ENCODE data around the gene ATMIN. TPM values are rescaled to one million over a fixed set of nuclear protein-coding genes. Genes with fewer than 3 reads are reported as not detected.
A peak's percentile ranks its signal among the peaks of the same experiment; 100 is the strongest.

Gene ATMIN
- total and polyA plus RNA-seq, 2 donors (not counting 1 experiment from before 2014, with no cell fraction given) = 7.5 to 31.5 TPM

DNA sequence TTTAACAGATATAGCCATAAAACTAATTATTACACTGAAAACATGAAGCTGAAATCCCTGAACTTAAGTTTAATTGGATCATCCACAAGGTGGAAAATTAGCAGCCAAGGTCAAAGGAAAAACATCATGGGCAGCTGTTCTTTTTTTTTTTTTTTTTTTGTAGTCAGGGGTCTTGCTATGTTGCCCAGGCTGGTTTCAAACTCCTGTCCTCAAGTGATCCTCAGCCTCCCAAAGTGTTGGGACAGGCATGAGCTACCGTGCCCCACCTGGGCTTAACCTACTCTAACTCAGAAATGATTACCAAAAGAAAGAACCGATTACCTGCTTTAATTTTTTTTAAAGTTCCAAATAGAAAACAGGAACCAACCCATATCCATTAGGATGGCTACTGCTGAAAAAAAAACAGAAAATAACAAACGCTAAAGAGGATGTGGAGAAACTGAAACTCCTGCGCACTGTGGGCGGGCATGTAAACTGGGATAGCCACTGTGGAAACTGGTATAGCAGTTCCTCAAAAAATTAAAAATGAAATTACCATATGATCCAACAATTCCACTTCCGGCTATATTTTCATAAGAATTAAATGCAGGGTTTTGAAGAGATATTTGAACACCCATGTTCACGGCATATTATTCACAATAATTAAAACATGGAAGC is 37.5 kb upstream of the ATMIN start:
- Histone ChIP-seq H3K4me1 (ENCODE audit: control insufficient read depth in 2 of 2, insufficient read depth in 2 of 2, low read length in 2 of 2) (peaks cover 5 to 9% of the 10 kb centered on the region in 2 donors), H3K4me3 (ENCODE audit: control extremely low read depth in 1 of 5, extremely low read depth in 1 of 5, insufficient read depth in 1 of 5, low read depth in 2 of 5, low read length in 4 of 5) (peak overlapping the region in 2 of 5 experiments; percentile 46 to 64), H3K36me3 (replicated peaks in 1 of 2; ENCODE audit: control extremely low read depth in 1 of 2, control insufficient read depth in 1 of 2, extremely low read depth in 1 of 2, insufficient read depth in 2 of 2, low read length in 1 of 2) (no peaks in the 10 kb centered on the region), H3K9ac (ENCODE audit: low read length) (peak overlapping the region; percentile 71), H3K79me2 (ENCODE audit: control insufficient read depth, insufficient read depth, low read length) (peaks cover 96% of the 10 kb centered on the region), H4K20me1 (ENCODE audit: control insufficient read depth, insufficient read depth, low read length, poor library complexity, severe bottlenecking) (no peaks in the 10 kb centered on the region), H3K9me3 (ENCODE audit: control extremely low read depth in 1 of 3, control insufficient read depth in 2 of 3, insufficient read depth in 1 of 3, low read length in 2 of 3) (no peaks in the 10 kb centered on the region), H3K27me3 (replicated peaks in 1 of 4; ENCODE audit: control extremely low read depth in 1 of 4, control insufficient read depth in 3 of 4, insufficient read depth in 4 of 4, low read length in 3 of 4) (no peaks in the 10 kb centered on the region), H3K4me2 (replicated peaks; ENCODE audit: low read depth, low read length, poor library complexity, severe bottlenecking) (peak overlapping the region; percentile 64), H2AFZ (ENCODE audit: insufficient read depth, low read depth, low read length, poor library complexity, severe bottlenecking) (peak overlapping the region; percentile 60), H3K27ac (ENCODE audit: low read length in 2 of 2) (peak overlapping the region in 1 of 2 donors; percentile 67)
- Mint-ChIP-seq H3K27me3 (no peaks in the 10 kb centered on the region), H3K4me1 (peaks cover 45% of the 10 kb centered on the region), H3K27ac (peak overlapping the region; percentile 53), H3K4me3 (peak overlapping the region; percentile 61), H3K9me3 (ENCODE audit: insufficient read depth) (no peaks in the 10 kb centered on the region)
- TF ChIP-seq, protein P1, sequence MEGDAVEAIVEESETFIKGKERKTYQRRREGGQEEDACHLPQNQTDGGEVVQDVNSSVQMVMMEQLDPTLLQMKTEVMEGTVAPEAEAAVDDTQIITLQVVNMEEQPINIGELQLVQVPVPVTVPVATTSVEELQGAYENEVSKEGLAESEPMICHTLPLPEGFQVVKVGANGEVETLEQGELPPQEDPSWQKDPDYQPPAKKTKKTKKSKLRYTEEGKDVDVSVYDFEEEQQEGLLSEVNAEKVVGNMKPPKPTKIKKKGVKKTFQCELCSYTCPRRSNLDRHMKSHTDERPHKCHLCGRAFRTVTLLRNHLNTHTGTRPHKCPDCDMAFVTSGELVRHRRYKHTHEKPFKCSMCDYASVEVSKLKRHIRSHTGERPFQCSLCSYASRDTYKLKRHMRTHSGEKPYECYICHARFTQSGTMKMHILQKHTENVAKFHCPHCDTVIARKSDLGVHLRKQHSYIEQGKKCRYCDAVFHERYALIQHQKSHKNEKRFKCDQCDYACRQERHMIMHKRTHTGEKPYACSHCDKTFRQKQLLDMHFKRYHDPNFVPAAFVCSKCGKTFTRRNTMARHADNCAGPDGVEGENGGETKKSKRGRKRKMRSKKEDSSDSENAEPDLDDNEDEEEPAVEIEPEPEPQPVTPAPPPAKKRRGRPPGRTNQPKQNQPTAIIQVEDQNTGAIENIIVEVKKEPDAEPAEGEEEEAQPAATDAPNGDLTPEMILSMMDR (IDR thresholded peaks at IDR 0.05) = no peak
- no peak for TF ChIP-seq EZH2 (IDR thresholded peaks at IDR 0.05; ENCODE audit: borderline replicate concordance, insufficient read depth, low read depth, low read length, poor library complexity, severe bottlenecking)
- intact Hi-C loops (cut with micrococcal nuclease) = no loop called here
- CTCF ChIA-PET = interaction anchor here (0.6 to 1.0 kb wide), 4 partner anchors 38 to 685 kb away, joined by 3 to 4 read pairs (median 4); partner anchors contain the start of gene ATMIN
- DNase-seq = no peak
- no peak for ATAC-seq (ENCODE audit: low read depth)
- 93% methylated on average over 4 of the region's 7 CpGs for WGBS (ENCODE audit: insufficient coverage)
- POLR2A ChIA-PET = interaction anchor here (0.6 to 1.2 kb wide), 3 partner anchors 9 to 309 kb away, joined by 3 to 6 read pairs (median 4); partner anchors contain the start of genes CENPN and CMC2

DNA sequence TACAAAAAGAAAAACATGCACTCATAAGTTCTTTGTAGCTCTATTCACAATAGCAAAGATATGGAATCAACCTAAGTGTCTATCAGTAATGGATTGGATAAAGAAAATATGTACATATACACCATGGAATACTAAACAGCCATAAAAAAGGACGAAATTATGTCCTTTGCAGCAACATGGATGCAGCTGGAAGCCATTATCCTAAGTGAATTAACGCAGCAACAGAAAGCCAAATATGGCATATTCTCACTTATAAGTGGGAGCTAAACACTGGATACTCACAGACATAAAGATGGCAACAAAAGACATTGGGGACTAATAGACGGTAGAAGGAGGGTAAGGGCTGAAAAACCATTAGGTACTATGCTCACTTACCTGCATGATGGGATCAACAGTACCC is 34.8 kb upstream of the ATMIN start:
- Histone ChIP-seq H3K4me3 (ENCODE audit: control extremely low read depth in 1 of 5, extremely low read depth in 1 of 5, insufficient read depth in 1 of 5, low read depth in 2 of 5, low read length in 4 of 5) (no peak overlapping the region), H4K20me1 (ENCODE audit: control insufficient read depth, insufficient read depth, low read length, poor library complexity, severe bottlenecking) (peaks cover 16% of the 10 kb centered on the region), H3K9ac (ENCODE audit: low read length) (no peak overlapping the region), H3K27ac (ENCODE audit: low read length in 2 of 2) (no peak overlapping the region), H2AFZ (ENCODE audit: insufficient read depth, low read depth, low read length, poor library complexity, severe bottlenecking) (no peak overlapping the region), H3K36me3 (replicated peaks in 1 of 2; ENCODE audit: control extremely low read depth in 1 of 2, control insufficient read depth in 1 of 2, extremely low read depth in 1 of 2, insufficient read depth in 2 of 2, low read length in 1 of 2) (no peaks in the 10 kb centered on the region), H3K4me2 (replicated peaks; ENCODE audit: low read depth, low read length, poor library complexity, severe bottlenecking) (no peak overlapping the region), H3K27me3 (replicated peaks in 1 of 4; ENCODE audit: control extremely low read depth in 1 of 4, control insufficient read depth in 3 of 4, insufficient read depth in 4 of 4, low read length in 3 of 4) (no peaks in the 10 kb centered on the region), H3K9me3 (ENCODE audit: control extremely low read depth in 1 of 3, control insufficient read depth in 2 of 3, insufficient read depth in 1 of 3, low read length in 2 of 3) (no peaks in the 10 kb centered on the region), H3K4me1 (ENCODE audit: control insufficient read depth in 2 of 2, insufficient read depth in 2 of 2, low read length in 2 of 2) (peaks cover 23 to 35% of the 10 kb centered on the region in 2 donors), H3K79me2 (ENCODE audit: control insufficient read depth, insufficient read depth, low read length) (peaks cover 96% of the 10 kb centered on the region)
- Mint-ChIP-seq H3K9me3 (ENCODE audit: insufficient read depth) (no peaks in the 10 kb centered on the region), H3K27me3 (no peaks in the 10 kb centered on the region), H3K4me3 (no peak overlapping the region), H3K27ac (no peak overlapping the region), H3K4me1 (peaks cover 65% of the 10 kb centered on the region)
- ChIA-PET CTCF (interaction anchor here (0.7 to 9.4 kb wide), 2 partner anchors 9 to 33 kb away, joined by 3 to 99 read pairs; partner anchors contain the start of gene ATMIN), POLR2A (no interaction called here)
- no peak for ATAC-seq (ENCODE audit: low read depth)
- no peak for DNase-seq
- intact Hi-C loops (cut with micrococcal nuclease) = no loop called here
- TF ChIP-seq, protein P1 (IDR thresholded peaks at IDR 0.05) = no peak
- TF ChIP-seq EZH2 (IDR thresholded peaks at IDR 0.05; ENCODE audit: borderline replicate concordance, insufficient read depth, low read depth, low read length, poor library complexity, severe bottlenecking) = no peak
- no CpG with 5 or more reads among the region's 3 CpGs for WGBS (ENCODE audit: insufficient coverage)

Measured in B cell (primary cell).